ENCODE measurements around the gene CROCC. TPM values are rescaled to one million over a fixed set of nuclear protein-coding genes. Genes with fewer than 3 reads are reported as not detected.

Gene CROCC
- total RNA-seq, 4 donors from 2014 or later: 13.0 to 149 (median 23.7) TPM

DNA sequence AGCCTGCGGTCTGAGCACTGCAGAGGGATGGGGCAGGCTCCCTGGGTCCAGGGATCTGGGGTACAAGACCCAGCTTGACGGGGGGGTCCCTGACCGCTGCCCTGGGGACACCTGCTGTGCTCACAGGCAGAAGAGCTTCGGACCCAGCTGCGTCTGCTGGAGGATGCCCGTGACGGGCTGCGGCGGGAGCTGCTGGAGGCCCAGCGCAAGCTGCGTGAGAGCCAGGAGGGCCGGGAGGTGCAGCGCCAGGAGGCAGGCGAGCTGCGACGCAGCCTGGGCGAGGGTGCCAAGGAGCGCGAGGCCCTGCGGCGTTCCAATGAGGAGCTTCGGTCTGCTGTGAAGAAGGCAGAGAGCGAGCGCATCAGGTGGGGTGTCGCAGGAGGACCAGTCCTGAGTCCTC, 33.5 kb downstream of the CROCC start:
- TF ChIP-seq, protein P1, sequence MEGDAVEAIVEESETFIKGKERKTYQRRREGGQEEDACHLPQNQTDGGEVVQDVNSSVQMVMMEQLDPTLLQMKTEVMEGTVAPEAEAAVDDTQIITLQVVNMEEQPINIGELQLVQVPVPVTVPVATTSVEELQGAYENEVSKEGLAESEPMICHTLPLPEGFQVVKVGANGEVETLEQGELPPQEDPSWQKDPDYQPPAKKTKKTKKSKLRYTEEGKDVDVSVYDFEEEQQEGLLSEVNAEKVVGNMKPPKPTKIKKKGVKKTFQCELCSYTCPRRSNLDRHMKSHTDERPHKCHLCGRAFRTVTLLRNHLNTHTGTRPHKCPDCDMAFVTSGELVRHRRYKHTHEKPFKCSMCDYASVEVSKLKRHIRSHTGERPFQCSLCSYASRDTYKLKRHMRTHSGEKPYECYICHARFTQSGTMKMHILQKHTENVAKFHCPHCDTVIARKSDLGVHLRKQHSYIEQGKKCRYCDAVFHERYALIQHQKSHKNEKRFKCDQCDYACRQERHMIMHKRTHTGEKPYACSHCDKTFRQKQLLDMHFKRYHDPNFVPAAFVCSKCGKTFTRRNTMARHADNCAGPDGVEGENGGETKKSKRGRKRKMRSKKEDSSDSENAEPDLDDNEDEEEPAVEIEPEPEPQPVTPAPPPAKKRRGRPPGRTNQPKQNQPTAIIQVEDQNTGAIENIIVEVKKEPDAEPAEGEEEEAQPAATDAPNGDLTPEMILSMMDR (IDR thresholded peaks at IDR 0.05): no peak
- TF ChIP-seq POLR2AphosphoS5 (IDR thresholded peaks at IDR 0.05) (no peak), POLR2A (IDR thresholded peaks at IDR 0.05) (no peak), EP300 (IDR thresholded peaks at IDR 0.05; ENCODE audit: low read depth) (no peak)
- DNase-seq: no peak
- no peaks in the 10 kb centered on the region for H3K27me3 ChIP-seq
- H3K9me3 ChIP-seq: no peaks in the 10 kb centered on the region
- H3K27ac ChIP-seq: no peak overlapping the region
- no peaks in the 10 kb centered on the region for H3K36me3 ChIP-seq
- intact Hi-C loops (cut with DNase I; ENCODE audit: low total_unique reads): no loop called here
- no peak overlapping the region for H3K4me3 ChIP-seq
- 94% methylated on average over 23 of the region's 25 CpGs; no CpG with 5 or more reads in 1 of the 2 donors for WGBS, 2 donors (ENCODE audit: low coverage in 1 of 2)
- H3K4me1 ChIP-seq: peaks cover 0 to 7% (median 3%) of the 10 kb centered on the region in 4 donors
- in situ Hi-C loops (cut with MboI; ENCODE audit: low pct_ligation_motif_present in 1 of 4, low pct_unique_long_range_greater_than_20kb in 1 of 4, low sequenced_read_pairs in 3 of 4): loop anchor here in 2 of 4 donors (5.0 to 10.0 kb wide), 2 partner anchors 90 to 92 kb away; no protein-coding TSS in a partner anchor

DNA sequence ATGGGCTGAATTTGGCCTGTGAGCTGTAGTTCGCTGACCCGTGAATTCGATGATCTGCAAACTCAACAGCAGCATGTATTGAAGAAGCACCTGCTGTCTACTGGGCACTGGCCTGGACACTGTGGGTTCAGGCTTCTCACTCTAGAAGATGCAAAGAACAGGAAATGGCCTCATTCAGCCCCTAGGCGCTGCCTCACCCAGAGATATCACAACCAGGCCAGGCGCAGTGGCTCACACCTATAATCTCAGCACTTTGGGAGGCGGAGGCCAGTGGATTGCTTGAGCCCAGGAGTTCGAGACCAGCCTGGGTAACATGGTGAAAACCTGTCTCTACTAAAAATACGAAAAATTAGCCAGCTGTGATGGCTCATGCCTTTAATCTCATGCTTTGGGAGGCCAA, 35.0 kb downstream of the CROCC start:
- 89% methylated on average over 8 of the region's 8 CpGs; no CpG with 5 or more reads in 1 of the 2 donors for WGBS, 2 donors (ENCODE audit: low coverage in 1 of 2)
- Histone ChIP-seq H3K4me1 (peaks cover 0 to 16% (median 5%) of the 10 kb centered on the region in 4 donors), H3K27me3 (no peaks in the 10 kb centered on the region), H3K27ac (no peak overlapping the region), H3K36me3 (no peaks in the 10 kb centered on the region), H3K9me3 (no peaks in the 10 kb centered on the region), H3K4me3 (no peak overlapping the region)
- in situ Hi-C loops (cut with MboI; ENCODE audit: low pct_ligation_motif_present in 1 of 4, low pct_unique_long_range_greater_than_20kb in 1 of 4, low sequenced_read_pairs in 3 of 4): loop anchor here in 2 of 4 donors (5.0 to 10.0 kb wide), 2 partner anchors 88 to 91 kb away; no protein-coding TSS in a partner anchor
- intact Hi-C loops (cut with DNase I; ENCODE audit: low total_unique reads): no loop called here
- TF ChIP-seq, protein P1 (IDR thresholded peaks at IDR 0.05): no peak
- TF ChIP-seq POLR2A (IDR thresholded peaks at IDR 0.05): no peak
- no peak for TF ChIP-seq POLR2AphosphoS5 (IDR thresholded peaks at IDR 0.05)
- no peak for TF ChIP-seq EP300 (IDR thresholded peaks at IDR 0.05; ENCODE audit: low read depth)
- DNase-seq: no peak

DNA sequence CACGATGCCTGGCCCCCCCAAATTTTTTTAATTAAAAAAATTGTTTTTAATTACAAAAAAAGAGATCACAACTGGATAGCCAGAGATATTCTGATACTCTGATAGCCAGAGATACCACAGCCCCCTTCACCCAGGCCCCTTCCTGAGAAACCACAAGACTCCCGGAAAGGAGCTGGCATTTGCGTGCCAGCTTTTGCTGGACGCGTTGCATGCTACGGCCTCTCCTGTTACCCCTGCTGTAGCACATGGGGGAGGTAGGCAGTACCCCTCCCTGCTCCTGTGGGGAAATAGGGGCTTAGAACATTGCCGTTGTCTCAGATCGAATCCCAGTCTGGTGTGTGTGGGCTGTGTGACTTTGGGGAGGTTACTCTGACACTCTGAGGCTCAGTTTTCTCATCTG, 36.0 kb downstream of the CROCC start:
- Histone ChIP-seq H3K27ac (no peak overlapping the region), H3K27me3 (no peaks in the 10 kb centered on the region), H3K9me3 (no peaks in the 10 kb centered on the region), H3K36me3 (no peaks in the 10 kb centered on the region), H3K4me3 (no peak overlapping the region), H3K4me1 (peaks cover 0 to 13% (median 4%) of the 10 kb centered on the region in 4 donors)
- no peak for TF ChIP-seq POLR2A (IDR thresholded peaks at IDR 0.05)
- TF ChIP-seq EP300 (IDR thresholded peaks at IDR 0.05; ENCODE audit: low read depth): no peak
- TF ChIP-seq, protein P1 (IDR thresholded peaks at IDR 0.05): no peak
- in situ Hi-C loops (cut with MboI; ENCODE audit: low pct_ligation_motif_present in 1 of 4, low pct_unique_long_range_greater_than_20kb in 1 of 4, low sequenced_read_pairs in 3 of 4) (loop anchor here in 2 of 4 donors (5.0 to 10.0 kb wide), 2 partner anchors 87 to 90 kb away; no protein-coding TSS in a partner anchor), intact Hi-C loops (cut with DNase I; ENCODE audit: low total_unique reads) (no loop called here)
- 78 to 100% methylated on average over 2 to 8 of the region's 8 CpGs for WGBS, 2 donors (ENCODE audit: low coverage in 1 of 2)
- no peak for DNase-seq

DNA sequence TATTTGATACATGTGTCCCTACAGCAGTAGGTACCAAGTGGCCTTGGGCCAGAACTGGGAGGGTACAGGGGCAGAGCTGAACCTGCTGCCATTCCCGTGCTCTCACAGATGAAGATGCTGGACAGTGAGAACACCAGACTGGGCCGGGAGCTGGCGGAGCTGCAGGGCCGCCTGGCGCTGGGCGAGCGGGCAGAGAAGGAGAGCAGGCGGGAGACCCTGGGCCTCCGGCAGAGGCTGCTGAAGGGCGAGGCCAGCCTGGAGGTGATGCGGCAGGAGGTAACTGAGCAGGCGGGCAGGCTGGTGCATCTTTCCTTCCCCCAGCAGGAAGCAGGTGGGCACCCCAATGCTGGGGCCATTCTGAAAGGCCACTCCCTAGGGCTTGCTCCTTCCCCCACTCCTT, 36.7 kb downstream of the CROCC start:
- H3K4me3 ChIP-seq: no peak overlapping the region
- H3K4me1 ChIP-seq: peaks cover 0 to 13% (median 4%) of the 10 kb centered on the region in 4 donors
- in situ Hi-C loops (cut with MboI; ENCODE audit: low pct_ligation_motif_present in 1 of 4, low pct_unique_long_range_greater_than_20kb in 1 of 4, low sequenced_read_pairs in 3 of 4): loop anchor here in 2 of 4 donors (5.0 to 10.0 kb wide), 2 partner anchors 86 to 89 kb away; no protein-coding TSS in a partner anchor
- no peak for DNase-seq
- H3K27me3 ChIP-seq: no peaks in the 10 kb centered on the region
- TF ChIP-seq POLR2AphosphoS5 (IDR thresholded peaks at IDR 0.05) (no peak), EP300 (IDR thresholded peaks at IDR 0.05; ENCODE audit: low read depth) (no peak), POLR2A (IDR thresholded peaks at IDR 0.05) (no peak)
- TF ChIP-seq, protein P1 (IDR thresholded peaks at IDR 0.05): no peak
- no peaks in the 10 kb centered on the region for H3K9me3 ChIP-seq
- H3K36me3 ChIP-seq: no peaks in the 10 kb centered on the region
- H3K27ac ChIP-seq: no peak overlapping the region
- intact Hi-C loops (cut with DNase I; ENCODE audit: low total_unique reads): no loop called here
- 96% methylated on average over 12 of the region's 12 CpGs; no CpG with 5 or more reads in 1 of the 2 donors for WGBS, 2 donors (ENCODE audit: low coverage in 1 of 2)

Data from transverse colon (tissue), 4 donors.